ENCODE results near the gene GSTP1.
"Not testable (repeated sequence)": the region's sequence is repeated elsewhere in the genome, so short reads cannot be mapped to it uniquely, and the experiment has no call there.

Gene GSTP1

GRCh38 chr11:67583247-67584204 is at the start of gene GSTP1:
GSTP1 (plus strand) TSS chr11:67583812; CDS start chr11:67583844, 32 bp downstream.
- peak; percentile 48 for DNase-seq

DNA sequence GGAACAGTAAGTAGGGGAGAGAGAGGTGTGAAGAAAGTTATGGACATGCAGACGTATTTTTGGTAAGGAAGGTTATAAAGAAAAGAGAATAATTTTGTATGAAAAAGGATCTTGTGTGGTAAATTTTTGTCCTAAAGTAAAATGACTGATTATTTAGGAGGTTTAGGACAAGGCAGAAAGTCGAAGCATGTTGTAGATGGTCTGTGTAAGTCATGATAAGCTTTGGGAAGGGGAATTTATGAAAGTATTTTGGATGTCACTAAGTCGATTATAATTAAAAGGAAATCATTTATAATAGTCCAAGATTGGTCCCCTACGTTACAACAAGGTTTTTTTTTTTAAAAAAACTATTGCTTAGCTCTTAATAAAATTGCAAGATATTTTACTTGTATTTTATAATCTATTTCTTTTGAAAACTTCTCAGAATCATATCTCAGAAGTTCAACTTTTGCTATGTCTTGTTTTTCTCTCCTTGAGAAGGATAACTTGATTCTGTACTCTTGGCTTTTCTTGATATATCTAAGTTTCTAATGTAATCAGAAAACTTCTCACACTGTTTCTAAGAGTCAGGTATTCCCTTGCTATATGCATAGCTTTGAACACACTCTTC is 49.4 kb upstream of the GSTP1 start:
- DNase-seq, result no peak

DNA sequence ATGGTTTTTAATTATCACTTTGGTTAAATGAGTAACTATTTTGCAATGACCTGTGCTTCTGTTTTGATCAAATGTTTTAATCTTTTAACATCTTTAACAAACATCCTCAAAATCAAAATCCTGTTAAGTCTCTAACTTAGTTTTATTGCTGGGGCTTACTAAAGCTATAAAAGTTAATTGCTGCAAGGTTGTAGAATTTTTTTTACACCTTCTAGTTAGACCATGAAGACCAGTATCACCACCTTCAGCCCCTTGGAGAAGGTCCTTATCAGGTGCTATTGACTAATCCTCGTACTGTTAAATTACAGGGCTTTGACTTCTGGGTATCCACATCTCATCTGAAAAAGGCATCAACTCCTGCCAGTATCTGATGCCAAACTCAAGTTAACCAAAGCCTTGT is 48.1 kb upstream of the GSTP1 start:
- no peak for DNase-seq

- no peak for DNase-seq
These were observed 45.3 kb upstream of the GSTP1 start for GRCh38 chr11:67538306-67538705.

DNA sequence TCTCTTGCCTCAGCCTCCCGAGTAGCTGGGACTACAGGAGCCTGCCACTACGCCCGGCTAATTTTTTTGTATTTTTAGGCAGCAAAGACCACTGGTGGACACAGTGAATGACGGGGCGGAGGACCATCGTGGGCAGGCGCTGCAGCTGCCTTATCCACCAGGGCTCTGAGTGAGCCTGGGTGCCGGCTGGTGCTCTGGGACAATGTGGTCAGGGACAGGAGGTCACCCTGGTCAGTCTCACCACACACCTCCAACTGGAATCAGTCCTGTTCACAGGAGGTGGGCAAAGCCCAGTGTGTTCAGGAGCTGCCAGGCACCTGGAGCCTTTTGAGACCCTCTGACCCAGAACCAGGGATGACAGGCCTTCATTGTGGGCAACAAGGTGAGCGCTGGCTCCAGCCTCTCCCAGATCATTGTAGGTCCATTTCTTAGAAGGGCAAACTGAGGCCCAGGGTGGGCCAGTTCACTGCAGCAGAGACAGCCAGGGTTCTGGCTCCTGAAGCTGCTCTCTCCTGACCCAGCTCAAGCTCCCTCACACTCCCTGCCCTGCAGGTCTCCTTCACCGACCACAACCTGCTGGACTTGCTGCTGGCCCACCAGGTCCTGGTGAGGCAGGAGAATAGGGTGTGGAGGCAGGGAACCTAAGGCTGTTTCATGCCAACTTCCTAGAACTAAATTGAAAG is 44.6 kb upstream of the GSTP1 start:
- DNase-seq, result no peak

GRCh38 chr11:67539550-67539949 is 44.1 kb upstream of the GSTP1 start:
- no peak for DNase-seq

- no peak for DNase-seq
These were observed 42.4 kb upstream of the GSTP1 start for GRCh38 chr11:67541198-67541597.

DNA sequence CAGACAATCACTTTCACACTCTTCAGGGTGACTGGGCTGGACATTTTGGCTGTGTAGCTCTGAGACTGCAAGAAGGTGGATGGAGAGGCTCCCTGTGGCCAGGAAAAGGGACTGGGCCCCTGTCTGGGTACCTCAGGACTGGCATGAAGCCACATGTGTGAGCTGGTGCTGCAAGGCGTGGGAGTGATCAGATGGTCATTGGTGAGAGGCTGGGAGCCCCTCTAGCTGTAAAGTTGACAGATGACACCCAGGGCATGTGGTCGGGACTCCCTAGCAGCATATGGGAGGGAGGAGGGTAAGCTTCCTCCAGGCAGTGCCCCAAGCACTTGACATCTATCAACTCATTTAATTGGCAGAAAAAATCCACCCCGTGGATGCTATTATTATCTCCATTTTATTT is 41.4 kb upstream of the GSTP1 start:
- DNase-seq, result no peak

DNA sequence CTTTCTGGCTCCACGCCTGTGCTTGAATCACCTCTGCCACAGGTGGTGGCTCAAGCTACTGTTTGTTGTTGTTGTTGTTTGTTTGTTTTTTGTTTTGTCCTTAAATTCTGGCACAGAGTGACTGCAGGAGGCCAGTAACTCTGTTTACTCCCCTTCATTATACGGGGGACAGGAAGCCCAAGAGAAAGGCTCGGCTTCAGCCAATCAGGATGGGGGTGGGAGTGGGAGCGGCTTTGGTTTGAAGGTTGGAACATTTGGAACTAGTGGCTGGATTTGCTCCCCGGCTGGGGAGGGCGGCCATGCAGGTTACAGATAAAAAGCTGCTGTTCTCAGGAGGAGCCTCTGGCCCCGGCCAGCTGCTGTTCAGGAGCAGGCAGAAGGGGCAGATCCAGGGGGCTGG is 40.6 kb upstream of the GSTP1 start:
- no peak for DNase-seq

DNA sequence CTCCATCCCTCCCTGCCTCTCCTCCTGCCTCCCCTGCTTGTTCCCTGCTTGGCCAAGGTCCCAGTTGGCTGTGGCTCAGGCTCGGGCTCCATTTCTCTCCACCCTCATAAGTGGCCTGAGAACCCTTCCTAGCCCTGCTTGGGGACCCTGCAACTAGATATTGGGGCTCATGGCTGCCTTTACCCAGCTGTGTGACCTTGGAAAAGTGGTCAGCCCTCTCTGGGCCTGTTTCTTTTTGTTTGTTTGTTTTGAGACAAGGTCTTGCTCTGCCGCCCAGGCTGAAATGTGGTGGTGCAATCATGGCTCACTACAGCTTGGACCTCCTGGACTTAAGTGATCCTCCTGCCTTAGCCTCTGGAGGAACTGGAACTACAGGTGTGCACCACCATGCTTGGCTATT is 40.0 kb upstream of the GSTP1 start:
- no peak for DNase-seq

- DNase-seq, result no peak
These were observed 38.9 kb upstream of the GSTP1 start for GRCh38 chr11:67544616-67545242.

DNA sequence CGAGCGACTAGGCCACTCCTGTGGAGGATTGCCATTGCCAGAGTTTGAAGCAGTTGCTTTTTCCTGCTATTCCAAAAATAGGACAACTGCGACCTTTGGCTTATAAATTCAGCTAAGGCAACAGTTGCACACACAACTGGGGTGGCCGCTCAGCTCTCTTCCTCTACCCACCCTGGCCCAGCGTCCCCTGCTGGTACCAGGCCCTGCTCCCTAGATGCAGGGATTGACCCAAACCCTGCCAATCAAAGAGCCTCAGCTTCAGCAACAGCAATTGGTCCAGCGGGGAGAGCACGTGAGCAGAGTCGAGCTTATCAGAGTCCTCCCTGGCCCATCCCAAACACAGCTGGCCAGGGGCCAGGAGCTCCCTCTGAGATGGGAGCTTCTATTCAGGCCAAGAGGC is 38.3 kb upstream of the GSTP1 start:
- no peak for DNase-seq

DNA sequence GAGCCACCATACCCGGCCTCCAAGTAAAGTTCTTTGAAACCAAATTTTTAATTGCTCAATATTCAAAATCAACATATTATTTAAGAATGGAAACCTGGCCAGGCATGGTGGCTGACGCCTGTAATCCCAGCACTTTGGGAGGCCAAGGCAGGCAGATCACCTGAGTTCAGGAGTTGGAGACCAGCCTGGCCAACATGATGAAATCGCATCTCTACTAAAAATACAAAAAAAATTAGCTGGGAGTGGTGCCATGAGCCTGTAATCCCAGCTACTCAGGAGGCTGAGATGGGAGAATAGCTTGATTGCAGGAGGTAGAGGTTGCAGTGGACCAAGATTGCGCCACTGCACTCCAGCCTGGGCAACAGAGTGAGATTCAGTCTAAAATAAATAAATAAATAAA is 35.5 kb upstream of the GSTP1 start:
- DNase-seq, result not testable (repeated sequence)

DNA sequence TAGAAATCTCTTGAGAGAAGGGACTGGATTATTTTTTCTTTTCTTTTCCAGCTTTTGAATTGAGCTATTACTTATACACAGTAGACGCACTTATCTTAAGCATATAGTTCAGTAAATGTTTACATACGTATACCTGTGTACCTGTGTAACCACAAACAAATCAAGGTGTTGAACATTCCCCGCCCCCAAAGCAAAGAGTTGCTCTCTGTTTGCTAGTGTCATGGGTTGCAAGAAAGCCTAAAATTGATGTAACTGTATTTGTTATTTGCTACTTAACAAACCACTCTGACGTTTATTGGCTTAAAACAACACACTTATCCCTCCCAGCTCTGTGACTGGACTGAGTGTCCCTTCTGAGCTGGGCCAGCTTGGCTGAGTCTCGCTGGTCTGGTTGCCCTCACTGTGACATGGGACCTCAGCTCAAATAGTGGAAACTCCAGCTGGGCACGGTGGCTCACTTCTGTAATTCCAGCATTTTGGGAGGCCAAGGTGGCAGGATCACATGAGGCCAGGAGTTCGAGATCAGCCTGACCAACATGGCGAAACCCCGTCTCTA is 35.0 kb upstream of the GSTP1 start:
- DNase-seq, result no peak

- DNase-seq, result no peak
These were observed 32.5 kb upstream of the GSTP1 start for GRCh38 chr11:67551127-67551526.

DNA sequence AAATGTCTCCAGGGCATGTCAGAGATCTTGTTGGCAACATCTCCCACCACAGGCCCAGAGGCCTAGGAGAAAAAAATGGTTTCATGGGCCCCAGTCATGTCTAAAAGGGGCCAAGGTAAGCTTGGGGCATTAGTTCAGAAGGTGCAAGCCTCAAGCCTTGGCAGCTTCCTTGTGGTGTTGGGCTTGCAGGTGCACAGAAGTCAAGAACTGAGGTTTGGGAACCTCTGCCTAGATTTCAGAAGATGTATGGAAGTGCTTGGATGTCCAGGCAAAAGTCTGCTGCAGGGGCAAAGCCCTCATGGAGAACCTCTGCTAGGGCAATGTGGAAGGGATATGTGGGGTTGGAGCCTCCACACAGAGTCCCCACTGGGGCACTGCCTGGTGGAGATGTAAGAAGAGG is 31.9 kb upstream of the GSTP1 start:
- not testable (repeated sequence) for DNase-seq

DNA sequence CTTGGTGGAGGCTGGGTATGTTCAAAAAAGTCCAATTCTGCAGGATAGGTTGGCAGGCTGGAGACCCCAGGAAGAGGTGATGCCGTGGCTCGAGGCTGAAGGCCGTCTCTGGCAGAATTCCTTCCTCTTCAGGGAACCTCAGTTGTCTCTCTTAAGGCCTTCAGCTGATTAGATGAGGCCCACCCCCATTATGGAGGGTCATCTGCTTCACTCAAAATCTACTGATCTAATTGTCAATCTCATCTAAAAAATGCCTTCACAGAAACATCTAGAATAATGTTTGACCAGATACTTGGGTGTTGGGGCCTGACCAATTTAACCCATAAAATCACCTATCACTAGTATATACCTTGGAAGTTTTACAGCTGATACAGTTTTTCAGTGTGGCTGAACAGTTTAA is 27.4 kb upstream of the GSTP1 start:
- DNase-seq, result no peak

DNA sequence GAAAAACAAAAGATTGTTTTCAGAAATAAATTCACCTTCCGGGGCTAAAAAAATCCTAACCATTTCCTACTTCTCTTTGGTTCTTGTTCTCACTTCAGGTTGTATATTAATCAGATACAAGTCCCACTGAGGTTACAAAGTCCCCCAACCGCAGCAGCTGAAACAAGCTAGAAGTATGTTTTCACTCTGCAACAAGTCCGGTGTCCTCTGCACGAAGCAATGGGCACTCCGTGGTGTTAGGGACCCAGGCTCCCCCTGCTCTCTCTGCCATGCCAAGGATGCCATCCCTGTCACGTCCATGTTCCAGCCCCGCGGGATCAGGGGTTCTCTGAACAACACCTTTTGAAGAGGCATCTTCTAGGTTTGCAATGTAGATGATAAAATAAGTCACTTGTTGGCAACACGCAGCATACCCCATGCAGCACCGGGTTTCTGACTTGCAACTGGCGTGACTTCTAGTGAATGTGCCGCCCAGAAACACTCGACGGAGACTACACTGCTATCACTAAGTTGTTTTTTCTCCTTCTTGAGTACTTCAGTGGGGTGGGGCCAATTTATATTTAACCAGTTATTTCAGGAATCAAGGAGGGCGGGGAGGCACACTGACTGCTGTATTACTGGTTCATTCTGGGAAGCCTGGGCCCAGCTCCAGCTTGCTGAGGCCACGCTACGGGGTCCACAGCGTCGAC is 25.4 kb upstream of the GSTP1 start:
- no peak for DNase-seq

DNA sequence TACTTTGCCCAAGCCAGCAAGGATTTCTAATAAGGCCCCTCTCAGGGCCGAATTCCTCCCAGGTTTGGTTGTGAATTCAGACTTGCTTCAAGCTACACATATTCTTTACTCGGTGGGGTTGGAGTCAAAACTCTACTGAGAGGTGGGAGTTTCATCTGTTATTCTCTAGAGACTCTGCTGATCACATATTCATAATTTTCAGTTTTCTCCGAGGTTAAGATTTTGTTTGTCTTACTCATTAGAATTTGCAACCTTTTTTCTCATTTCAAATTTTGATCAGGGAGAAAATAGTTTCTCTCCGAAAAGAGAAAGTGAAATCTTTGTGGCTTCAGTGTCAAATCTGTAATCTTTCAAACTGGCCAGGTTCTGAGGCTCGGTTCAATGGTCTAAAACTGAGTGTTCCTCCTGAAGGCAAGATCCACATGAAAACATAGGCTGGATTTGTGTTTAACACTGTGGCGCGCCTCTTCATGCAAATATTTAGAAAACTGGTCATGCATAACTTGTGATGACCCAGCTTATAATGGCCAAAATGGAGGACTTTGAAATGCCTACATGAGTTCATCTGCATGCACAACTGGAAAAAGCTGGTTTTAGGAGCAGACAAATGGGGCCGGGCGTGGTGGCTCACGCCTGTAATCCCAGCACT is 21.5 kb upstream of the GSTP1 start:
- DNase-seq, result no peak

DNA sequence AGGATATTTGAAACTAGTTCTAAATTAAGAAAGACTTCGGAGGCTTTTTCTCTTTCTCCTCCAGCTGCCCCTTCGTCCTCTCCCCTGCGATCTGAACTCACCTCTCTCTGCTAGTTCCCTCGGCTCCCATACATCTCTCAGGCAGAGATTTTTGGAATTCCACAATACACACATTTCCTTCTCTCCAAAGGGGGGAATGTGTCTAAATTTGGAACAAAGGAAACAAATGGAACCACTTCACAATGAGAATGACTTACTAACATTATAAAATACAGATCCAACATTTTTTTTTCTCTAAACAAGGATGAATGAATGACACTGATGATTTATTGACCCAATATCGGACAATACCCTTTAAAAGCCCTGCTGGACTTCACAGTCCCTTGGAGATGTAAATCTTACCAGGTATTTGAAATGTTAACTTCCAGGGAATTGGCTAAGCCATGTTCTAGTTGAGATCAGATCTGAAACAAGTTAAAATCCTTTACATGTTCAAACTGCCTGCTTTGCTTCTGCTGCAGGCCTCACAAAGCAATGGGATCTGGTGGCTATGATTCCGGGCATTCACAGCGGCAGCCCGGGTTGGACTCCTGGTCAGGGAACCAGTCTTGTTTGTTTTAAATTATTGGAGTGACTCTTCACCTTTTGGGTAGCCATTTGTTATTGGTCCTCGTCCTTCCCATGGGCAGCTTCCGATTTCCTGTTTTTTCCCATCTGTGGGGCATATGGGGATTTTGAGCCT is 20.5 kb upstream of the GSTP1 start:
- no peak for DNase-seq

DNA sequence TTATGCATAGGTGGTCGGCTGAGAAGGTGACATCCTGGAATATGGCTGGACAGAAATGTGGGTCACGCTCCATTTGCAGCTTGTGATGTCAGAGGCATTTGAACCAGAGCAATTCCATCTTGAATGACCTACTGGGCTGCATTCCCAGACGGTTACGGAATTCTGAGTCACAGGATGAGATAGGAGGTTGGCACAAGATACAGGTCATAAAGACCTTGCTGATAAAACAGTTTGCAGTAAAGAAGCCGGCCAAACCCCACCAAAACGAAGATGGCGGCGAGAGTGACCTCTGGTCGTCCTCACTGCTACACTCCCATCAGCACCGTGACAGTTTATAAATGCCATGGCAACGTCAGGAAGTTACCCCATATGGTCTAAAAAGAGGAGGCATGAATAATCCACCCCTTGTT is 19.9 kb upstream of the GSTP1 start:
- not testable (repeated sequence) for DNase-seq
